Common myeloid progenitor, CD34-positive (primary cell): Measurements from ENCODE around the gene ADAM8.
A peak's percentile ranks its signal among the peaks of the same experiment; 100 is the strongest.

ENCODE experiments used
- CTCF ChIA-PET: fragments of 350-600 bp; sonication (Branson Sonifier 250); formaldehyde crosslinking; loops from one replicate; lab custom pipeline; 2021; ENCODE audit warnings: antibody characterized with exemption; lab: Charles Lee
- POLR2A ChIA-PET: fragments of 350-600 bp; sonication (Branson Sonifier 250); formaldehyde crosslinking; loops from one replicate; lab custom pipeline; 2021; ENCODE audit warnings: antibody characterized with exemption; lab: Charles Lee
- DNase-seq, 3 donors: peaks; one replicate each; pipeline versions ENCODE4 v3.0.0 to v3.0.0-alpha.2; 2013
- H3K27ac ChIP-seq, 2 experiments: 1 replicate in 1 of 2; 2 replicates in 1 of 2; pipeline ENCODE4 v1.7.0; 2013; ENCODE audit warnings: inconsistent platforms in 2 of 2, low read length in 2 of 2, mild to moderate bottlenecking in 2 of 2, low read depth in 1 of 2, moderate library complexity in 1 of 2; ENCODE audit not compliant: severe bottlenecking in 2 of 2, insufficient read depth in 1 of 2, poor library complexity in 1 of 2
- H3K27me3 ChIP-seq, 5 experiments: replicated peaks in 2 of 5; 1 replicate in 3 of 5; 2 replicates in 2 of 5; pipeline versions ENCODE4 v1.6.1 to v1.7.0; 2013; ENCODE audit warnings: low read length in 4 of 5, mild to moderate bottlenecking in 2 of 5, moderate library complexity in 2 of 5, inconsistent platforms in 1 of 5; ENCODE audit not compliant: insufficient read depth in 5 of 5, control insufficient read depth in 4 of 5
- H3K36me3 ChIP-seq, 4 experiments: 1 replicate in 2 of 4; 2 replicates in 2 of 4; pipeline versions ENCODE4 v1.6.1 to v1.7.0; 2013; ENCODE audit warnings: low read length in 3 of 4, control low read depth in 1 of 4, mild to moderate bottlenecking in 1 of 4; ENCODE audit not compliant: control insufficient read depth in 4 of 4, insufficient read depth in 4 of 4
- H3K4me1 ChIP-seq, 4 experiments: 1 replicate in 3 of 4; 2 replicates in 1 of 4; pipeline versions ENCODE4 v1.6.1 to v1.7.1; 2013; ENCODE audit warnings: low read length in 3 of 4, mild to moderate bottlenecking in 3 of 4, control low read depth in 1 of 4, inconsistent platforms in 1 of 4, moderate library complexity in 1 of 4; ENCODE audit not compliant: control insufficient read depth in 4 of 4, insufficient read depth in 4 of 4; ENCODE audit errors: control extremely low read depth in 1 of 4
- H3K4me3 ChIP-seq, 7 experiments: 1 replicate in 4 of 7; 2 replicates in 3 of 7; pipeline versions ENCODE4 v1.5.1 to v1.7.0; 2013; ENCODE audit warnings: mild to moderate bottlenecking in 7 of 7, low read length in 6 of 7, moderate library complexity in 6 of 7, inconsistent platforms in 2 of 7, low read depth in 2 of 7, control low read depth in 1 of 7; ENCODE audit not compliant: insufficient read depth in 4 of 7, control insufficient read depth in 1 of 7; ENCODE audit errors: extremely low read depth in 1 of 7
- H3K9me3 ChIP-seq, 5 experiments: 1 replicate in 4 of 5; 2 replicates in 1 of 5; pipeline versions ENCODE4 v1.6.1 to v1.7.1; 2013; ENCODE audit warnings: low read length in 4 of 5, mild to moderate bottlenecking in 2 of 5, inconsistent platforms in 1 of 5, low read depth in 1 of 5, moderate library complexity in 1 of 5; ENCODE audit not compliant: control insufficient read depth in 4 of 5, insufficient read depth in 2 of 5; ENCODE audit errors: control extremely low read depth in 1 of 5
- WGBS: methylation state at CpG from one replicate; pipeline ENCODE4 v1.1.5; 2013; ENCODE audit not compliant: insufficient coverage; 5-methylcytosine and 5-hydroxymethylcytosine counted together

The ADAM8 gene

DNA sequence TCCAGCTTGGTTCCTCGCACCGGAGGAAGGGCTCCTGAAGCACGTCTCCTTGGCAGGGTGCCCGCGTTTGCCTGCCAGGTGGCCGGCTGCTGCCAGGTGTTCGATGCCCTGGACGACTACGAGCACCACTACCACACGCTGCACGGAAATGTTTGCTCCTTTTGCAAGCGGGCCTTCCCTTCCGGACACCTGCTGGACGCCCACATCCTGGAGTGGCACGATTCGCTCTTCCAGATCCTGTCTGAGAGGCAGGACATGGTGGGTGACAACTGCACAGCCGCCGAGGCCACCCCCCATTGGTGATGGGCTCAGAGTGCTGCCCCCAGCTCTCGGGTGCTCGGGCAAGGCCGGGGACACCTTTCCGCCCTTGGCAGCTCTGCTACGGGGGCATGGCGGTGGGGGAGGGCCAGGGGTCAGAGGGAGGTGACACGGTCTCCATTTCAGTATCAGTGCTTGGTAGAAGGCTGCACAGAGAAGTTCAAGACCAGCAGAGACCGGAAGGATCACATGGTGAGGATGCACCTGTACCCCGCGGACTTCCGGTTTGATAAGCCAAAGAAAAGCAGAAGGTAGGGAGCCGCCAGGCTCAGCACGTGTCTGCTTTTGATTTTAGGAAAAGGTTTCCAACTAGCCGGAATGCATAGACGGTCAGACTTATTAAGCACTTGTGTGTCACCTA, 33.2 kb upstream of the ADAM8 start:
- CTCF ChIA-PET: interaction anchor here (1.0 kb wide), 2 partner anchors 14 to 19 kb away, joined by 3 read pairs; no protein-coding TSS in a partner anchor
- WGBS: 94% methylated on average over 30 of the region's 33 CpGs
- peaks cover 0 to 33% (median 26%) of the 10 kb centered on the region in 4 experiments for H3K36me3 ChIP-seq
- H3K27ac ChIP-seq: no peak overlapping the region
- H3K9me3 ChIP-seq: no peaks in the 10 kb centered on the region
- H3K4me1 ChIP-seq: peaks cover 0 to 23% (median 20%) of the 10 kb centered on the region in 4 experiments
- peak overlapping the region in 1 of 7 experiments; percentile 88 for H3K4me3 ChIP-seq
- H3K27me3 ChIP-seq: no peaks in the 10 kb centered on the region
- POLR2A ChIA-PET: no interaction called here
- no peak for DNase-seq

- POLR2A ChIA-PET: interaction anchor here (2.7 kb wide), 1 partner anchor 33 kb away, joined by 11 read pairs; the partner anchor contains the start of gene ADAM8
- 31% methylated on average over 45 of the region's 46 CpGs for WGBS
Observed at GRCh38 chr10:133309100-133309719, 32.5 kb upstream of the ADAM8 start.

GRCh38 chr10:133308421-133309099, 31.9 kb upstream of the ADAM8 start, which contains the start of the genes TUBGCP2 and ZNF511:
TSS of gene TUBGCP2 (minus strand) at chr10:133308872. CDS start at chr10:133302941, 5,931 bp downstream.
TSS of gene ZNF511 (plus strand) at chr10:133308914. CDS start at chr10:133308944, 30 bp downstream.
- ChIA-PET CTCF (interaction anchor here (0.7 to 3.3 kb wide), 11 partner anchors 7 to 51 kb away, joined by 3 to 46 read pairs (median 6); partner anchors contain the start of gene ADAM8), POLR2A (interaction anchor here (0.8 to 2.7 kb wide), 4 partner anchors 30 to 69 kb away, joined by 3 to 11 read pairs (median 5); partner anchors contain the start of gene ADAM8)
- Histone ChIP-seq H3K4me1 (peaks cover 0 to 23% (median 19%) of the 10 kb centered on the region in 4 experiments), H3K36me3 (peaks cover 0 to 36% (median 26%) of the 10 kb centered on the region in 4 experiments), H3K4me3 (peak within 1 kb of the TSS; percentile 81 to 96 (median 89)), H3K9me3 (no peaks in the 10 kb centered on the region), H3K27ac (peak within 1 kb of the TSS; percentile 91 to 96), H3K27me3 (no peaks in the 10 kb centered on the region)
- DNase-seq: peak; percentile 89 to 94 (median 94)
- WGBS: 0% methylated on average over 55 of the region's 89 CpGs

More at GRCh38 chr10:133309100-133309719, 32.5 kb upstream of the ADAM8 start:
- H3K4me3 ChIP-seq: peak overlapping the region; percentile 81 to 96 (median 89)
- peaks cover 0 to 33% (median 26%) of the 10 kb centered on the region in 4 experiments for H3K36me3 ChIP-seq
- DNase-seq: peak; percentile 86 to 91 (median 89)
- H3K9me3 ChIP-seq: no peaks in the 10 kb centered on the region
- peak overlapping the region; percentile 91 to 96 for H3K27ac ChIP-seq
- CTCF ChIA-PET: interaction anchor here (1.0 kb wide), 1 partner anchor 15 kb away, joined by 3 read pairs; no protein-coding TSS in a partner anchor
- peaks cover 0 to 23% (median 20%) of the 10 kb centered on the region in 4 experiments for H3K4me1 ChIP-seq
- no peaks in the 10 kb centered on the region for H3K27me3 ChIP-seq

DNA sequence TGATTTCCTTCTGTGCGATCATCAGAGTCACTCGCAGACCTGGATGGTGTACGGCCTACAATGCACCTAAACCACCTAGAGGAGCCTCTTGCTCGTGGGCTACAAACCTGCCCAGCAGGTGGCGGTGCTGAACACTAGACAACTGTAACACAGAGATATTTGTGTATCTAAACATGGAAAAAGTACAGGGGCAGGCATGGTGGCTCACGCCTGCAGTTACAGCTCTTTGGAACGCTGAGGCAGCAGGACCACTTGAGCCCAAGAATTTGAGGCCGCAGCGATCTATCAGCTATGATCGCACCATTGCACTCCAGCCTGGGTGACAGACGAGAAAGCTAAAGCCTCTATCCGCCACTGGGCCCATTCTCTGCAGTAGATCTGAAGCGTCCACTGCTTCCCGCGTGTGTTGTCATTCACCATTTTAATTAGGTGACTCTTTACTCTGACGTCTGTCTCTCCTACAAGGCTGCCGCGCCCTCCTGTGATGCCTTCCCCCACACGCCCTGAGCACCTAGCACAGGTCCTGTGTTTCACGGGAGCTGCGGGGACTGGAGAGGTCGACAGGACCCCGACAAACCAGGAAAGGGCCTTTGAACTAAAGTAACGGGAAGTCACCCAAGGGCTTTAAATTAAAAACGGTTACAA, 31.2 kb upstream of the ADAM8 start:
- POLR2A ChIA-PET: interaction anchor here (0.5 to 2.7 kb wide), 5 partner anchors 29 to 80 kb away, joined by 3 to 11 read pairs (median 3); partner anchors contain the start of gene ADAM8
- Histone ChIP-seq H3K27ac (peak overlapping the region; percentile 91 to 96), H3K4me3 (peak overlapping the region; percentile 81 to 96 (median 89)), H3K4me1 (peaks cover 0 to 23% (median 19%) of the 10 kb centered on the region in 4 experiments), H3K9me3 (no peaks in the 10 kb centered on the region), H3K36me3 (peaks cover 0 to 33% (median 24%) of the 10 kb centered on the region in 4 experiments), H3K27me3 (no peaks in the 10 kb centered on the region)
- DNase-seq: peak; percentile 80 to 91 (median 91)
- CTCF ChIA-PET: interaction anchor here (0.7 to 3.3 kb wide), 12 partner anchors 8 to 81 kb away, joined by 3 to 46 read pairs (median 6); partner anchors contain the start of gene ADAM8
- under 1% methylated on average over 25 of the region's 25 CpGs for WGBS

- Histone ChIP-seq H3K27me3 (no peaks in the 10 kb centered on the region), H3K4me1 (peaks cover 0 to 23% (median 19%) of the 10 kb centered on the region in 4 experiments), H3K27ac (peak overlapping the region in 1 of 2 experiments; percentile 96), H3K36me3 (peaks cover 3 to 32% (median 23%) of the 10 kb centered on the region in 4 experiments), H3K9me3 (no peaks in the 10 kb centered on the region), H3K4me3 (peak overlapping the region in 2 of 7 experiments; percentile 81 to 96)
- POLR2A ChIA-PET: interaction anchor here (2.7 kb wide), 1 partner anchor 31 kb away, joined by 11 read pairs; the partner anchor contains the start of gene ADAM8
- CTCF ChIA-PET: interaction anchor here (0.7 to 3.3 kb wide), 11 partner anchors 8 to 80 kb away, joined by 3 to 46 read pairs (median 5); partner anchors contain the start of gene ADAM8
- no peak for DNase-seq
- 90% methylated on average over 12 of the region's 17 CpGs for WGBS
Observed at GRCh38 chr10:133306941-133307379, 30.3 kb upstream of the ADAM8 start.

GRCh38 chr10:133306097-133306476, 29.4 kb upstream of the ADAM8 start:
- POLR2A ChIA-PET: interaction anchor here (0.6 kb wide), 1 partner anchor 77 kb away, joined by 5 read pairs; no protein-coding TSS in a partner anchor
- Histone ChIP-seq H3K36me3 (peaks cover 3 to 27% (median 19%) of the 10 kb centered on the region in 4 experiments), H3K4me1 (peaks cover 0 to 23% (median 19%) of the 10 kb centered on the region in 4 experiments), H3K27me3 (no peaks in the 10 kb centered on the region), H3K4me3 (no peak overlapping the region), H3K9me3 (no peaks in the 10 kb centered on the region), H3K27ac (peak overlapping the region in 1 of 2 experiments; percentile 74)
- 100% methylated on average over 5 of the region's 5 CpGs for WGBS
- CTCF ChIA-PET: interaction anchor here (1.3 to 3.3 kb wide), 3 partner anchors 10 to 30 kb away, joined by 4 to 46 read pairs (median 12); partner anchors contain the start of gene ADAM8
- DNase-seq: no peak
